Activated T-cell treated with anti-CD3 and anti-CD28 coated beads for 24 hours (primary cell): Measurements from ENCODE around the gene PRDM15.
A peak's percentile ranks its signal among the peaks of the same experiment; 100 is the strongest.

Source experiments
- DNase-seq: peaks from one replicate; pipeline ENCODE4 v3.0.0-alpha.2; 2020; ENCODE audit warnings: low read depth

The PRDM15 gene

GRCh38 chr21:41823906-41824305 lies 55.2 kb downstream of the PRDM15 start:
- no peak for DNase-seq

- no peak for DNase-seq
Observed at GRCh38 chr21:41823166-41823565, 56.0 kb downstream of the PRDM15 start.

DNA sequence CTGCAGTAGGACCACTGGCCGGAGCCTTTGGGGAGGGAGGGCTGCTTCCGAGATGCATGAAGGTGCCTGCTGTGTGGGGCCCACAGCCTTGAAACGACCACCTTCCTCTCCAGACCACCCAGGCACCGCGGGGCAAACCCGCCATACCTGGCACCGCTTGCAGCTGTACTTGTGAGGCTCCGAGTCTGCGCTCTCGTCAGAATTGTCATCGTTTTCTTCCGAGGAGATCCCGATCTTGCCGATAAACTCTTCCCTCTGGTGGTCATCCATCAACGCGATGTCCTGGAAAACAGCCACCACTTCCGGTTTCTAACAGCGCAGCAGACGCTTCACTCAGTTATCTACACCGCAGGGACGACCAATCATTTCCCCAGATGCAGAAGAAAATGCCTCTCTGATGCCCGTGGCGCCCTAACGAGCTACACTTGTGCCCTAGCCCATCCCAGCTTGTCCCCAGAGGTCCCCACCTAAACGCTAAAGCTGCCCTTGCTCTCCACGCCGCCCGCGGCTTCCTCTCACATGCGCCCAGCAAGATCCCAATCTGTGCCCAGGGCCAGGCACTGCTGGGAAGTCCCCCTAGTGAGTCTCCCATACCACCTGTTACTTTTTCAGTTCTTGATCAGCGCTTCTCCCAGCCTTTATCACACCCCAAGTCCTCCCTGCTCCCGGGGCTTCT lies 57.2 kb downstream of the PRDM15 start:
- DNase-seq, result no peak

GRCh38 chr21:41821081-41821755 lies 57.9 kb downstream of the PRDM15 start:
- no peak for DNase-seq

GRCh38 chr21:41820384-41821080 lies 58.6 kb downstream of the PRDM15 start:
- no peak for DNase-seq

DNA sequence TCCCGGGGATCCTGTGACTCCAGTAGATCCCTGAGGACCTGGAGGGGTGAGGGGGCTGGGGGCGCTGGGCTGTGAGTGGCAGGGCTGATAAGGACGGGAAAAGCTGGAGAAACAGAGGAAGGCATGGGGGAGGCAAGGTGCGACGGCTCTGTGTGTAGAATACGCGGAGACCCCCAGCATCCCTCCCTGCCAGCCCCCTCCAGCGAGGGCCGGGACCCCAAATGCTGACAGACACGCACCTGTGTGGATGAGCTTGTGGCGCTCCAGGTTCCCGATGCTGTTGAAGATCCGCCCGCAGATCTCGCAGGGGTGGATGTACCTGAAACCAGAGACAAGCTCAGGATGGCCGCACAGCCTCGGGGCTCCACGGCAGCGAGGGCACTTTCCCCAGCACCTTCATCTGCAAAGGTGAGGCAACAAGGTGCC lies 59.3 kb downstream of the PRDM15 start:
- DNase-seq, result no peak

DNA sequence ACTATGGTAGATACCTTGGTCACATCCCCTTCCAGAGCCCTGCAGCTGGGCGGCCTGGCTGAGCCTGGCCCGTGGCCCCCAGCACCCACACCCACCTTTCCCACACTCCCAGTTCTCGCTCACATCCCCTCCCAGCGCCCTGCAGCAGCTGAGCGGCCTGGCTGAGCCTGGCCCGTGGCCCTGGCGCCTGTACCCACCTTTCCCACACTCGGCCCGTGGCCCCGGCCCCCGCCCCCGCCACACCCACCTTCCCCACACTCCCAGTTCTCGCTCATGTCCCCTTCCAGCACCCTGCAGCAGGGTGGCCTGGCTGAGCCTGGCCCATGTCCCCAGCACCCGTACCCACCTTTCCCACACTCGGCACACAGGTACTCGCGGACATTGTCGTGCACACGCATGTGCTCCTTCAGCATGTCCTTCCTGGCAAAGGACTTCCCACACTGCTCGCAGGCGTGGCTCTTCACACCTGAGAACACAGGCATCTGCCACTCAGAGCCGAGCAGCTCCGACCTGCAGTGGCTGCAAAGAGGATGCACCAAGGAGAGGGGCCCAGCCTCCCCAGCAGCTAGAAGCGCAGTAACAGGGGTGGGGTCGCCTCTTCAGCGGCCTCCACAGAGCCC lies 59.8 kb downstream of the PRDM15 start:
- no peak for DNase-seq

DNA sequence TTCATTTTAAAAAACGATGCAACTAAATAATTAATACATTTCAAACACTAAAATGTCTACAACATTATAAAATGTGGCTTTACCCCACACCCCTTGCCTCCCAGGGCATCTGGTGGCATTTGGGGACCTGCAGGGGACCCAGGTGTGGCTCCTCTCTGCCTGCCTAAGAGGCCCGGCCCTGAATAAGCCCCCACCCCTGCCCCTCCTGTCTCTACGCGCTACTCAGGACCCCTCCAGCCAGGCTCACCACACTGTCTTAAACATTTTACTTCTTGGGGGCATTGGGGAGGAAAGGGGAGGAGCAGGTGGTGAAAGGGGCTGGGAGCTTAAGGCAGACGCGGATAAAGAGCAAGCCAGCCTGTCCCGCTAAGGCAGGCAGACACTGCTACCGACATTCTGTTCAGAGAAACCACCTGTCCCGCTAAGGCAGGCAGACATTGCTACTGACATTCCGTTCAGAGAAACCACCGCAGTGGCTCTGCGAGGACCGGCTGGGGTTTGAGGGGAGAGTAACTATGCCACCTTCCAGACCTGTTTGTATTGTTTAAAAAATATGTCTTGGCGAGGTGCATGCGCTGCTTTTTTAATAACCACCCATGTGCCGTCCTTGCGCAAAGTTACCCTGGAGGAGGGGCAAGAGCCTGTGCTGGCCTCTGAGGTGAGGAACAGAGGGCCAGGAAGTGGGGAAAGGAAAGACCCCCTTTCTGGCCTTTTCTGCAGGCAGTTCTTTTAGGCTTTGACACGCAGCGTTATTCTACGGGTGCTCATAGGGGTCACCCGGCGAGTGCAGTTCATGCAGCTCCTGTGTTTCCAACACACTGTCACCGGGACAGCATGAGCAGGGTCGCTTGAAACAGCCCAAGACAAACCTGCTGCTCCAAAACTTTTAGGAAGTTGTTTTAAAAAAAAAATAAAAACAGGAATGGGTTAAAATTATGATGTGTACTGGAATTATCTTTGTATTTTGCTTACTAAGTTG lies 61.0 kb downstream of the PRDM15 start:
- no peak for DNase-seq

- peak; percentile 5 for DNase-seq
Observed at GRCh38 chr21:41817228-41817627, 61.9 kb downstream of the PRDM15 start.

GRCh38 chr21:41816583-41817165 lies 62.5 kb downstream of the PRDM15 start:
- peak; percentile 47 for DNase-seq

DNA sequence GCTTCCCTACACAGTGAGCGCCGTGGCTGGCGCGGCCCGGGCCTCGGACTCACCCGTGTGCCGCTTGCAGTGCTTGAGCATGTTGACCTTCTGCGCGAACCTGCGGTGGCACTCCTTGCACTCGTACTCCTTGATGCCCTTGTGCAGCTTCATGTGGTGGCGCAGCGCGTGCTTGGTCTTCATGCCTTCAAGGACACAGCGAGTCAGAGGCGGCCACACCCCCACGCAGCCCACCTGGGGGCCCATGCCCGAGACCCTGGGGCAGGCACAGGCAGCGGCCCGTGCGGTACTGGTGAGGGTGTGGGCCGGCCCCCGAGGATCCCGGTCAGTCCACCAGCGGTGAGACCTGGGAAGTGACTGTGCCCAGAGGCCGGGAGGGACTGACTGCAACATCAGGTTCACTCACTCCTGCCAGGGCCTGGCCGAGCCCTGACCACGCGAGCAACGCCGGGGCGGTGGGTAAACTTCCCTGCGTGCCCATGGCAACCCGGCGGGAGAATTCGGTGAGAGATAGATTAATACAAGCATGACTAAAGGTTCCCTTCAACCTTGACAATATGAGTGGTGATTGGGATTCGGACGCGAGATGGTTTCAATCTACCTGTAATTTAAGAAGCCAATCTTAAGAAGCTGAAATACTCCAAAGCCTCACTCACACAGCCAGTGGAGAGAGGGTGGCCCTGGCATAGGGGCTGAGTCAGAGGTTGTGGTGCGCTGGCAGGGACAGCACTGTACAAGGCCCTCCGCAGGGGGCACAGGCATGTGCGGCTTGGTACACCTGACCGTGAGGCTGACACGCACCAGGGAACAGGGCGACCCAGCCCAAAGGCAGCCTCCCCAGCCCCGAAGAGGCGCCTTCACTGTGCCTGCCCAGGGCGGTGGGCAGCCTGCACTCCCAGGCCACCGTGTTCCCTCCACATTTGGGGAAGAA lies 63.2 kb downstream of the PRDM15 start:
- no peak for DNase-seq

- no peak for DNase-seq
Observed at GRCh38 chr21:41813226-41813625, 65.9 kb downstream of the PRDM15 start.

DNA sequence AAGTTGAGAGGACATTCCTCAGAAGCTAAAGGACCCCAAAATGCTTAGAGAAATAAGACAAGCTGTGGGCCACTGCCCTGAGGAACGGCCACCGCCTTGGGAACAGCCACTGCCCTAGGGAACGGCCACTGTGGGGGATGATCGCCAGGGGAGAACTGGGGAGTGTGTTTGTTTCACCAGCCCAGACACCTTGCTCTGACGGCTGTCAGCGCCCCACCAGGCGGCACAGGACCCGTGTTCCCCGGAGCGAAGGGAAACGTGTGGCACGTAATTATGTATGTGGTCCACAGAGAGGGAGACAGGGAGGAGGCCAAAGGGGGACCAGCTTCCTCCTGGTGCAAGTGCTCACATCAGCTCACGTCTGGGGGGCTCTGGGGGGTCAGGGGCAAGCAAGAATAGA lies 66.5 kb downstream of the PRDM15 start:
- DNase-seq, result no peak

DNA sequence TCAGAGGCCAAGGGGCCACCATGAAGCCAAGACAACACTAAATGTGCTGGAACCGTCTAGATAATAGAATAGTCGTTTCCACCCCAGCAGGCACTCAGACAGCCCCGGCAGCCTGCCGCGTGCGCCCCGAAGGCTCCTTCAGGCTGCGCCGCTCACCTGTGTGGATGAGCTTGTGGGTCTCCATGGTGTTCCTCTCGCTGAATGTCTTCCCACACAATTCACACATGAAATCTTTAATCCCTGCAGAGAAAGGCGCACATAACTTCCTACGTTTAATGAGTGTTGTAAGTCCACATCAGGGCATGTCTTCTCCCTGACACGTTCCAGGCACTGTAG lies 68.6 kb downstream of the PRDM15 start:
- DNase-seq, result no peak

- no peak for DNase-seq
Observed at GRCh38 chr21:41809891-41810596, 69.1 kb downstream of the PRDM15 start.

GRCh38 chr21:41808846-41809245 lies 70.3 kb downstream of the PRDM15 start:
- DNase-seq, result no peak

- no peak for DNase-seq
Observed at GRCh38 chr21:41808094-41808493, 71.0 kb downstream of the PRDM15 start.

GRCh38 chr21:41806773-41807172 lies 72.4 kb downstream of the PRDM15 start:
- no peak for DNase-seq

GRCh38 chr21:41805643-41806042 lies 73.5 kb downstream of the PRDM15 start:
- no peak for DNase-seq

DNA sequence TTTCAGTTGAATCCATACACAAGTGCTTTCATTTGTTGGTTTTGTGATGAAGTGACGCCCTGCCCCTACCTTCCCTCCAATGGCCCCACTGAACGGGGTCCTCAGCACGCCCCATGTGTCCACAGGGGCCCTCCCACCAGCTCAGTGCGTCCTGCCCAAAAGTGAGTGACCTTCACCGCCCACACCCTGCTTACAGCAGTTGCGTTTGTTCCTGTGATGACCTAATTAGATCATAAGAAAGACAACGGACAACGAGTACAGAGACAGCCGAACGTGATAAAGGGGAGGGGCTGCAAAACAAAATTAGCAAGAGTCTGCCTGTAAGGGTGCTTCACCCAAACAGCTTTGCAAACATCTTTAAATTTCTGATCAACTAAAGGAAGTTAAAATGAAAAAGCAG lies 74.1 kb downstream of the PRDM15 start:
- DNase-seq, result no peak
